GM19468 (cell line): ENCODE measurements around the gene ITIH3.

Experiments used
- ATAC-seq: cut with Tn5 transposase; IDR thresholded peaks from one replicate; pipeline ENCODE4 v1.9.1; 2021; ENCODE audit warnings: mild to moderate bottlenecking, moderate library complexity, moderate number of reproducible peaks; ENCODE audit not compliant: unreplicated experiment; ENCODE audit errors: extremely low read depth

Gene ITIH3

DNA sequence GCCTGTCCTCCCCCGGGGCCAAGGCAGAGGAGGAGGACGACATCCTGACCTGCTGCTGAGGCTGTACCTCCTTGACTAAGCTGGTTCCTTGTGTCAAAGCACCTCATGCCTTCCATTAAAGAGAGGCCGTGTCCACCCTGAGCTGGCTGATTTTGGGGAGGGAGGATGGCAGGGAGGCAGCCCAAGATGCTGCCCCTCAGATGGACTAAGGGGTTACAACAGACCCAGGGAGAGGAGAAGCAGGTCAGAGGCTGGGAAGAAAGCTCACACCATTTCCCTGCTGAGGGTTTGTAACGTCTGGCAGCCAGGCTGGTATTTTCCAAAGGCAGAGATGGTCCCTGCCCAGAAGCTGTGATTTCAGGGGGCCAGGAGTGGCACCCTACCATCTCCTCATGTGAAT, 2.7 kb upstream of the ITIH3 start:
- ATAC-seq = no peak

DNA sequence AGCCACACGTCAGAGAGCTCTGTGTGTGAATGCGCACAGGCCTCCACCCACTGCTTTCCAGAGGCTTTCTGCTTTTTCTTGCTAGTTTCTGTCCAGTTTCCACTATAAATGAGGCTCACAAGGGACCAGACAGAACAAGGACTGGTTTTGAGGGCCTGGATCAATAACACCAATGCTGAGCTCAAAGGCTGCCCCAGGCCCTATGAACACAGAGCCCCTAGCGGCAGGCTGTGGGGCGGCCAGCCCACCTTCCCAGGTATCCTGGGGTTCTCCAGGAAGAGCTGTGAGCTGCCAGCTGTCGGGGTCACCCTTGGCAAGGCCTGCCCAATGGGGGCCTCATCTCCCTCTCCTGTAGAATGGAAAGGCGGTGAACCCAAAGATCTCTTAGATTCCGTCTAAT, 2.2 kb upstream of the ITIH3 start:
- ATAC-seq = no peak

DNA sequence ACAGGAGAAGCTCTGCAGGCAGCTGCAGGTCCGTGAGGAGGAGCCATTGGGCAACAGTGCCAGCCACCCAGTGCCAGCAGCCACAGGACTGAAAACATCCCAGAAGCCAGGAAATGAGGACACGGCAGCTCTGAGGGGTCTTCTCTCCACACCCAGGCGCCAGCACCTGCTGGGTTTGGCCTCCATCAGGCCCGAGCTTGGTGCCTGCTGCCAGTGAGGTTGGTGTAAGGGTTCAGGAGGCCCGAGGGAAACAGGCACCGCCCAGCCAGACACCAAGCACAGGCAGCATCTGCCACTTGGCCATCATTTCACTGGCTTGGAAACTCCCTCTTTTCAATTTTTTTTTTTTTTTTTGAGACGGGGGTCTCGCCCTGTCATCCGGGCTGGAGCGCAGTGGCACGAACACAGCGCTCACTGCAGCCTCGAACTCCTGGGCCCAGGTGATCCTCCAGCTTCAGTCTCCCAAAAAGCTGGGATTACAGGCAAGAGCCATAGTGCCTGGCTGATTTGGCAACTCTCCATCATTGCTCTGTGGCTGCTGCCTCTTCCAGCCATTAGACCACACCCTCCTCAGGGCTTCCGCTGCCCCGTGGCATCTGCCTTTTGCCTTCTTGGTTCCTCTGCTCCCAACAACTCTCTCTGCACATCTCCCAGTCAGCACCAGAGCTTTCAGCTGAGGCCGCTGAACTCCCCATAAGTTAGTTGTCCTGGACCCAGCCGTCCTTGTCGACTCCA, 1.5 kb upstream of the ITIH3 start:
- ATAC-seq = no peak

DNA sequence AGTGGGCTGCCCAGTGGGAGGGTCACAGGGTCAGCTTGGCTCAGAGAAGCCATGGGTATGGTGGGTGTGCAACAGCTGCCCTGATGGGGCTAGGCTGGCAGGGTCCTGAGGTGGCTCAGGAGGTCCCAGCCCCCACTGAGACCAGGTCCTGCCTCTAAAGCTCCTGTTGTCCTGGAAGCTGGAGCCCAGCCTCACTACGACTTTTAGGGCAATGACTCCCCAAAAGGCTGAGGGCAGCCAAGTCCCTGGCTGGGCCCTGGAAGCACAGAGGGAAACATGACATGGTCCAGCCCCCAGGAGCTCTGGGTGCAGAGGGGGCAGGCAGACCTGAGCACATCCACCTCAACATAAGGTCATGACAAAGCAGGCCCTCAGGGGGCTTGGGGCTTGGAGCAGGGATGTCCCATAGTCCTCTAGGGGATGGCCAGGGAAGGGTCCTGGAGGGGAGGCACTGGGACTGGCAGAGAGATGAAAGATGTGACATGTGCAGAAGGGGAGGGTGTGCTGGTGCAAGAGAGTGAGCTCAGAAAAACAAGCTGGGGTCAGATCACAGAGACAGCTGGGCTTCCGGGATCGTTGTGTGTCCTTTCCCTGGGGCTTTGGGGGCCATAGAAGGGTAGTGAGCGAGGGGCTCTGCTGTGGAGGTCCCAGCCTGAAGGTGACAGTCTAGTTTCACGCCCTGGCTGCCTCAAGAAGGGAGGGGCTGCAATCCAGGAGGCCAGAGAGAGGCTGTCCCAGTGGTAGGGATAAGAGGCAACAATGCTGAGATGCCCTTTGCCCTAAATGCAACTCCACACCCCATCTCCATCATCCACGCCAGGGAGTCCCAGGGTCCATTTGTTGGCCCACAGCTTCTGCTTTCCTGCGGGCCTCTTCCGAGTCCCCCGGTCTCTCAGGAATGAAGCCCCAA, 639 bp upstream of the ITIH3 start:
- no peak for ATAC-seq

DNA sequence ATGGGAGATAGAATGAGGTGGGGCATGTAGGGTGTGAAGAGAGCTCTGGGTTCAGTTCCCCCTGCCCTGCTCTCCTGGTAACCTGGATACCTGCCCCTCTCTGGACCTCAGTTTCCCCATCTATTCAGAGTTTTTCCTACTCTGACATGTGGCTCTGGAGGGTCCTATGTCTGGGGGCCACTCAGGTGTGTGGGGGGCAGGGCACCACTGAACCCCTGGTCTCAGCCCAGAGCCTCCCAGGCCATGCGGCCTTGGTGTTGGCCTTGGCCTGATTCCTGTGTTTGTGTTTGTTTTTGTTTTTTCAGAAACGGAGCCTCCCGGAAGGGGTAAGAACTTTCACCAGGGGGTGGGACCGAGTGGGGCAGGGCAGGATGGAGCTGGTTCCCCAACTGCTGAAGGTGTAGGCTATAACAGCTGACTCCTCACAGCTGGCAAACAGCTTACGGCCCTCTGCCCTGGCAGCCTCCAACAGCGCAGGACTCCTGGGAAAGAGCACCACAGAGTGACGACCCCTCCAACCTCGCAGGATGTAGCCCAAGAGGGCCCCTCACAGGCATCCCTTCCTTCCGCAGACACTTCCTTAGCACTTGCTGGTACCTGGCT, 803 bp downstream of the ITIH3 start:
- no peak for ATAC-seq

DNA sequence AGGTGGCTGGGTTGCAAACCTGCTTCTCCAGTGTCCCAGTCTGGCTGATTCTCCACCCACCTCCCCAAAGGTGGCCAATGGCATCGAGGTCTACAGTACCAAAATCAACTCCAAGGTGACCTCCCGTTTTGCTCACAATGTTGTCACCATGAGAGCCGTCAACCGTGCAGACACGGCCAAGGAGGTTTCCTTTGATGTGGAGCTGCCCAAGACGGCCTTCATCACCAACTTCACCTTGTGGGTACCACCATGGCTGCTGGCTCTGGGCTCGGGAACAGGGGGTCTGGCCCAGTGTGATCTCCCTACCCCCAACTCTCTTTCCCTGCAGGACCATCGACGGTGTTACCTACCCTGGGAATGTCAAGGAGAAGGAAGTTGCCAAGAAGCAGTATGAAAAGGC, 1.8 kb downstream of the ITIH3 start:
- ATAC-seq = no peak

DNA sequence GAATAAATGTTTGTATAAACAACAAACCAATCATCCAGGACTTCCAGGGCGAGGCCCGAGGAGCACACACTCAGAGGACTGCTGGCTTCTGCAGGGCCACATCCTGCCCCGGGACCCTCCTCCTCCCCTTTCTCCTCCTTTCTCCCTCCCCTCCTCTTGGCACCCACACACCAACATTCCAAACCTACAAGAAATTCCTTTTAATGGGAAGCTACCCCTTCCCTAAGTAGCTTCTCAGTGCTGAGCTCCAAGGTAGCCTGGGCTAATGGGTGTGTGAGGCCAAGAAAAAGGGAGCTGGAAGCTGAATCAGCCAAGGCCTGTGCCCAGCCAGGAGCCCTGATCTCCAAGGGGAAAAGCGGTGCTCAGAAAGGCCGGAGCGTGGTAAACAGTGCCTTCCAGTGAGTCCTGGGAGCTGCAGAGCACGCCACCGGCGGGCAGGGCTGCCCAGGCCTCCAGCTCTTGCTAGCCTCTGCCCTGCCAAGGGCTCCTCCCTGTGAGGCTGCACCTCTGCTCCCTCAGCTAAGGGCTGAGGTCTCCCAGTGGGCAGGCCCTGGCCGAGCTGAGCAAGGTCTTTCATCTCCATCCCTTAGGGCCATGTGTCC, 3.9 kb downstream of the ITIH3 start:
- ATAC-seq = no peak

DNA sequence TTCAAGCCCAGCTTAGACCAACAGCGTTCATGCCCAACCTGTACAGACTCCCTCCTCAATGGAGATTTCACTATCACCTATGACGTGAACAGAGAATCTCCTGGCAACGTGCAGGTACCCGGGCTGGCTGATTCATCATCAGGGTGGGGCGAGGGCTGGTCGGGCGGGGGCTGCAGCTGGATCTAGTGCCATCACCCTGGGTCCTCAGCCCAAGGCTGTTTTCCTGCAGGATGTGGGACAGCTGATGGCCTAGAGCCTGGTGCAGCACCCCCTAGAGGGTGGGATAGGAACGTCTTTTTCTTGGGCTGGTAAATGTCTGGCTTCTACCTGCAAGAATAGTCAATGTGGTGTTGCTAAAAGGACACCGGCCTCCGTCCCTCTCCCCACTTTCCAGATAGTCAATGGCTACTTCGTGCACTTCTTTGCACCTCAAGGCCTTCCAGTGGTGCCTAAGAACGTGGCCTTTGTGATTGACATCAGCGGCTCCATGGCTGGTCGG, 4.4 kb downstream of the ITIH3 start:
- no peak for ATAC-seq

DNA sequence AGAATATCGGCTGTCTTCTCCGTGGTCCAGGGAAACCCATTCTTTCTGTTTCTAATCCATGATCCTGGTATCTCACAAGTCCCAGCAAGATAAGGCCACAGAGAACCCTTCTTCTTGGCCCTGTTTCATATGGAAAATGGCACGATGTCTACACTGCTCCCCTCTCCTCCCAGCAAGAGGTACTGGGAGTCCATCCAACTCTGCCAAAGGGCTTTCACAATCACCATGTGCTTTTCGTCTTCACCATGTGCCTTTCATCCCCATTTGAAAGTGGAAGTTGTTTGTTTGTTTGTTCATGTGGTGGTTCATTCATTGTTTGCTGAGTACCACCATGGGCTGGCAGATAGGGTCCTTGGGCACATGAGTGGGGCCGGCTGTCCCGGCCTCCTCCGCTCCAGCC, 5.5 kb downstream of the ITIH3 start:
- no peak for ATAC-seq

DNA sequence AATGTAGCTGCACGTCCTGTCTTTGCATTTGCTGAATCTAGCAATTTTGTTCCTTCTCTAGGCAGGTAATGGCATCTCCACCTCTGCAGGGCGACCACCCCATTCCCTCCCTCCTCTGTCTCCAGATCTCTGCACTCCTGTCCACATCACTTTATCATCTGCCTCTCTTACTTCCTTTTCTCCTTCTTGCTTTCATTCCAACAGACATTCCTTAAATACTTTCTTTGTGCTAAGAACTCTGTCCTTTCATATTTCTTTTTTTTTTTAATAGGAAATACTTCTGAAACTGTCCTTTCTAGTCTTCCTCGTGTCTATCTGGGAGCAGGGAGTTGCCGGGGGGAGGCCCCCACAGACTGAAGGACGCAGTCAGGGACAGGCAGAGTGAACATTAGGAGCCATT, 7.2 kb downstream of the ITIH3 start:
- ATAC-seq = no peak

DNA sequence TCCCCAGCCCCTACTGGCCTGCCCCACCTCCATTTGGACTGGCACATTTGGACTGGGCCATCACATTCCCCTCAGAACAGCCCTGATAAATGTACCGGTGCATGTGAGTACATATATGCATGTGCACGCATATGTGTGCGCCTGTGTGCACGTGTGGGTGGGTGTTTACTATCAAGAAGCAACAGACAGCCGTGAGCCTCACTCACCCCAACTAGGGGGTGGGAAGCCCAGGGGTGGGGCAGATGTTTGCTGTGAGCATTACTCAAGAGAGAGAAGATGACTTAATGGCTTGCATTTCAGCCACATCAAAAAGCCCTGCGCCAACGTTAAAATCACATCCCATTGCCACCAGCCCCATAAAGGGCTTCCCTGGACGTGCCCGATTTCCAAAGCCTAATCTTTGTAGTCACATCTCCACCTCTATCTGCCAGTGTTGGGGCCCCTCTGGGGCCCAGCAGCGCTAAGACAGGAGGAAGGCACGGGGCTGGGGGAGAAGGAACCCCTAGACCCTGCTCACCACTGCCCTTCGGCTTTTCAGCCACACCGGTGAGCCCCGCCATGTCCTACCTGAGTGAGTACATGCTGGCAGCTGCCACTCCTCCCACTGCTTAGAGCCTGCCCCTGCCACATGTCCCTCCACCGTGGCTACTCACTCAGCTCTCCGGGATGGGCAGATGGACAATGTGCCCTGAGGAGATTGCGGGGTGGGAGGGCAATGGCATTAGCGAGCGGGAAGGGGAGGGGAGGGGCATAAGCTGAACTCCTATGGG, 10.9 kb downstream of the ITIH3 start:
- ATAC-seq = no peak

DNA sequence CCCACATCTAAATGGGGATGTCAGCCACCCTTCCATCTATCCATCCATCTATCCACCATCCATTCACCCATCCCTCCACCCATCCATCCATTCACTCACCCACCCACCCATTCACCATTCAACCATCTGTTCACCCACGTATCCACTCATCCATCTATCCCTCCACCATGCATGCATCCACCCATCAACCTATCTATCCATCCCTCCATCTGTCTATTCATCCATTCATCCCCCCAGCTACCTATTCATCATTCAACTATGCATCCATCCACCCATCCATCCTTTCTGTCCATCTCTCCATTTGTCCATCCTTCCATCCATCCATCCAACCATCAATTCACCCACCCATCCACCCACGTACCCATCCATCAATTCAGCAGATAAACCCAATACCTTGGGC, 14.6 kb downstream of the ITIH3 start:
- ATAC-seq = no peak

DNA sequence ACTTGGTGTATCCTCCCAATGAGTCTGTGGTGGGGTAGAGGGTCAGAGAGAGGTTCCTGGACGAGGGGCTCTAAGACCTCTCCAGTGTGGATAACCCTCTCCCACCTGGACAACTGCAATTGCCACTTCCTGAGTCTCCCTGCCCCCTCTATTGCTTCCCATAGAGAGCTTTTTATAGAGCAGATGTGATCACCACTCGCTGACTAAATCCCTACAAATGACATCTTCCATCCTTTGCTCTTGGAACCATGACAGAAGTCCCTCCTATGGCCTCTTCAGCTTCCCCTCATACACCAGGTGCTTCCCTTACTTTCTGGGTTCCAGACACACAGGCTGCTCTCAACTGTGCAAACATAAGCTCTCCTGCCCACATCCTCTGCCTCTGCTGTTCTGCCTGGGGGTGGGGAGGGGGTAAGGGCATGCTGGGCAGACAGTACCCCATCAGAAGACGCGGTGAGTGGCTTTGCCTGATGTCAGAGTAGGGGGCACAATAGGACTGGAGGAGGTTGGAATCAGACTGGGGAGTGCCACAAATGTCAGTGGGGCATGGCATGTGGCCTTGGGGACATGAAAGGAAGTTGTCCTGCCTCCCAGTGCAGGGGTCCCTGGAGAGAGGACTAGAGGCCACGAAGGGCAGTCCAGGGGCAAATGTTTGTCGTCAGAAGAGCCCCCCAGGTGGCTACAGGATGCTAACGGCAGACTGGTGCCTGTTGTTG, 15.2 kb downstream of the ITIH3 start:
- ATAC-seq = no peak

DNA sequence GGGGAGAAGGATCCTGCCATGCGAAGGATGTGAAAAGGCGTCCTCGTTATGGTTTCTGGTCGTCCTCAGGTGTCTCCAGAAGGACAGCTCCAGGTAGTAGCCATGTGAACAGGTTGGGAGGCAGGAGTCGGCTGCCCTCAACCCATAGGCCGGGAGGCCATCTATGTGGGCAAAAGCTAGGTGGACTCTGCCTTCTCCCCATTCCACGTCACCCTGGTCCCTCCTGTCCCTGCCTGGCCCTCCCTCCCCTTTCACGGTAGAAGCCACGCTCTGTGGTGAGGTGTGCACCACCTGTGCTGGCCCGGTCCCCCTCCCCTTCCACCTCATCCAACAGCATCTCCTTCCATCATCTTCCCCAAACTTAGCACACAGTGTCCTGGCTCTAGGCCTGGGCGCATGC, 16.3 kb downstream of the ITIH3 start:
- no peak for ATAC-seq

DNA sequence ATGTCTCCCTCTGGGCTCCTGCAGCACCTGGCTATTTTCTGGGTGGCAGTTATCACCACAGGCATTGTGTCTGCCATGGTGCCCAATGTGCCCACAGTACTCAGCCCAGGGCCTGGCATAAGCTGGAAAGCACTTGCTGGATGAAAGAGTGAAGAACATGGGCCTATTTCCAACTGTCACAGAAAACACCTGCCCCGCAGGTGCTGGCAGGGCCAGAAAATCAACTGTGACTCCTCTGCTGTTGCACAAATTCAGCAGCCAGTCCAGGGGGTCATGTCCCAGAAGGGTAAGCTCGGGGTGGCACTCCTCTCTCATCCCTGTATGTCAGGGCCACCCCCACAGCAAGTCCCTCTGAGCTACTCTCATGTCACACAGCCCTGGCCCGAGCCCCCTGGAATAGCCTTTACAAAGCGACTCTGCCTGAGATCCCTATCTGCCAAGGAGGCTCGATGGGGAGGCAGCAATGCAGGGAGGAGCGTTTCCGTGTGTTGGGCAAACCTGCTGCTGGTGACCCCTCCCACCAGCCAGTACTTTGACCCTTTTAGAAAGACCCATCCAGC, 16.9 kb downstream of the ITIH3 start:
- no peak for ATAC-seq

DNA sequence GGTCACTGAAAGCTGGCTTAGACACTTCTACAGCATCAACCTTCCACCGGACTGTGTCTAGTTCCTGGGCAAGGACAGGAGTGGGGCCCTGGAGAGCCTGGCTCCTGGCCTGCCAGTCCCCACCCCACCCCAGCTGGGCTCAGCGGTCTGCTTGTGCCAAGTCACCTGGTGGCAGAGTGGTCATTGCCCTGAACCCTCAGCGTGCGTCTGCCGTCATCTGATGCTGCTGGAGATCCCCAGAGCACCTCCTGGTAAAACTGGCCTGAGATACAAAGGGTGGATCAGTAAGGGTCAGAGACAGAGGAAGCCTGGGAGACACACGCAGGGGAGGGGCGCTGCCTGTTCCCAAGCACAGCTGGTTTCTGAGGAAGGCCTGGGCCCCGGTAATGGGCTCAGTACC, 19.2 kb downstream of the ITIH3 start:
- no peak for ATAC-seq

DNA sequence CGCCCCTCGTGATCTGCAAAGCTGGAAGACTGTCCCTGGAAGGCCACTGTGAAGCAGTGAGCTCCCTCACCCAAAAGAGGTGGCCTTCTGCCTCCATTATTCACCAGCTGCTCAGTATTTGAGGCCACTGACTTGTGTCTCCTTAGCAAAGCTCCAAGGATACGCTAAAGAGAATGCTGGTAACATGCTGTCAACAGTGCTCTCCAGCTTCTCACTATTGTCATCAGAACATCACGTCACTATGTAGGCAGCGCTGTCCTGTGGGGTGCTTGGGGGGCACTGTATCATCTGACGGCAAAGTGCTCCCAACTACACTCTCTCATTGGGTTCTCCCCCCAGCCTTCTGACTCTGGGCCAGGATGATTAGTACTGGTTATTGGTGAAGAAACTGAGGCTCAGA, 21.6 kb downstream of the ITIH3 start:
- no peak for ATAC-seq

DNA sequence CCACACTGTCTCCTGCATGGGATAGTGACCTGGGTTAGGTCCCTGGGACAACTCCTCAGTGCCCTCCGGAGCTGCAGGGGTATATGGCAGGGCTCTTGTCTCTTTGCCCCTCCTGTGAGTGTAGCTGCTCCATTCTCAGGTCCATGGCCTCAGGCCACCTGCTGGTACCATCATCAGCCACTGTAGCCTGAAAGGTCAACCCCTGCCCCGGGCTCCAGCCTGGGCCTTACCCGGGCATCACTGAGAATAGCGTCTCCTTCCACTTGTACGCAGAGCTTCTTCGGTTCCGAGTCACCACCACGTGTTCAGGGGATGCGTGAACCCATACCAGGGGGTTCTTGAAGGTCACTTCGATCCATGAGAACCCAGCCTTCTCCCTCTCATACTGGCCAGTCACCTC, 22.1 kb downstream of the ITIH3 start:
- no peak for ATAC-seq

DNA sequence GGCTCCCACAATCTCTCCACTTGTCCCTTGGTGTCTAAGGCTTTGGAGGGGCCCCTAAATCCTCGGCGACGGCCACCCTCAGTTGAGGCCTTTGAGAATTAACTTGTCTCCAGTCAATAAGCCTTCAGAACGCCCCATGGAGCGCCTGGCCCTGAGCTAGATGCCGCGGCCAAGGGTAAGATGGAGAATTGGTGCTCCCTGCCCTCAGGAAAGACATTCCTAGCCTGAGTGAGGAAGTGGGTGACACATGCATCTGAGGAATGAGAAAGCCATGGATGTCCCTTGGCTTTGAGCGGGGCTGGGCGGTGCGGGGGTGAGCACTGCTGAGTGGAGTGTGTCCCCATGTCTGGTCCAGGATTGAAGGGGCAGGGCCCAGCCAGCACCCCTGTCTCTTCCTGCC, 22.6 kb downstream of the ITIH3 start:
- ATAC-seq = no peak
